Trophoblast cell (in vitro differentiated cells and primary cell): ENCODE results near the gene MYH14.

Source experiments
- DNase-seq, 2 donors: peaks; one replicate each; pipeline ENCODE4 v3.0.0-alpha.2; 2016
- H2AFZ ChIP-seq: 2 replicates; pipeline ENCODE4 v1.6.1; 2013; ENCODE audit warnings: low read length, moderate library complexity, mild to moderate bottlenecking; ENCODE audit not compliant: insufficient read depth, poor library complexity
- H2AK5ac ChIP-seq: 2 replicates; pipeline ENCODE4 v1.6.1; 2013; ENCODE audit warnings: mild to moderate bottlenecking, low read length
- H2BK120ac ChIP-seq: 2 replicates; pipeline ENCODE4 v1.6.1; 2013; ENCODE audit warnings: low read length, mild to moderate bottlenecking, moderate library complexity; ENCODE audit not compliant: insufficient read depth, poor library complexity
- H2BK12ac ChIP-seq: 2 replicates; pipeline ENCODE4 v1.6.1; 2013; ENCODE audit warnings: mild to moderate bottlenecking, low read length, moderate library complexity
- H2BK5ac ChIP-seq: 2 replicates; pipeline ENCODE4 v1.6.1; 2013; ENCODE audit warnings: low read length, low read depth, moderate library complexity, mild to moderate bottlenecking; ENCODE audit not compliant: poor library complexity
- H3K14ac ChIP-seq: 2 replicates; pipeline ENCODE4 v1.6.1; 2013; ENCODE audit warnings: mild to moderate bottlenecking, low read length
- H3K18ac ChIP-seq: 2 replicates; pipeline ENCODE4 v1.6.1; 2013; ENCODE audit warnings: mild to moderate bottlenecking, low read length
- H3K23ac ChIP-seq: 2 replicates; pipeline ENCODE4 v1.6.1; 2013; ENCODE audit warnings: low read length
- H3K27ac ChIP-seq: 2 replicates; pipeline ENCODE4 v1.5.1; 2013; ENCODE audit warnings: low read depth, mild to moderate bottlenecking, inconsistent platforms, low read length, moderate library complexity
- H3K27me3 ChIP-seq: 2 replicates; pipeline ENCODE4 v1.6.1; 2013; ENCODE audit warnings: inconsistent platforms, mild to moderate bottlenecking, low read length, moderate library complexity; ENCODE audit not compliant: insufficient read depth
- H3K36me3 ChIP-seq, 2 experiments: 1 replicate in 1 of 2; 2 replicates in 1 of 2; pipeline ENCODE4 v1.6.1; 2013; ENCODE audit warnings: low read length in 2 of 2, mild to moderate bottlenecking in 2 of 2, moderate library complexity in 1 of 2; ENCODE audit not compliant: insufficient read depth in 2 of 2, control insufficient read depth in 1 of 2
- H3K4ac ChIP-seq: 2 replicates; pipeline ENCODE4 v1.6.1; 2013; ENCODE audit warnings: low read depth, mild to moderate bottlenecking, low read length, moderate library complexity
- H3K4me1 ChIP-seq, 2 experiments: 1 replicate in 1 of 2; 2 replicates in 1 of 2; pipeline ENCODE4 v1.6.1; 2013; ENCODE audit warnings: low read length in 2 of 2, mild to moderate bottlenecking in 2 of 2, moderate library complexity in 1 of 2; ENCODE audit not compliant: insufficient read depth in 2 of 2, control insufficient read depth in 1 of 2
- H3K4me2 ChIP-seq: 2 replicates; pipeline ENCODE4 v1.6.1; 2013; ENCODE audit warnings: inconsistent platforms, mild to moderate bottlenecking, low read length, moderate library complexity
- H3K4me3 ChIP-seq: 2 replicates; pipeline ENCODE4 v1.5.1; 2013; ENCODE audit warnings: mild to moderate bottlenecking, low read depth, low read length, inconsistent platforms
- H3K79me1 ChIP-seq: one replicate; pipeline ENCODE4 v1.6.1; 2013; ENCODE audit warnings: low read length
- H3K79me2 ChIP-seq: 2 replicates; pipeline ENCODE4 v1.6.1; 2013; ENCODE audit warnings: low read length, mild to moderate bottlenecking; ENCODE audit not compliant: control insufficient read depth, insufficient read depth, poor library complexity
- H3K9ac ChIP-seq: 2 replicates; pipeline ENCODE4 v1.6.1; 2013; ENCODE audit warnings: mild to moderate bottlenecking, low read length
- H3K9me3 ChIP-seq: 2 replicates; pipeline ENCODE4 v1.6.1; 2013; ENCODE audit warnings: low read depth, mild to moderate bottlenecking, control low read depth, inconsistent platforms, low read length; ENCODE audit not compliant: insufficient read depth
- H4K12ac ChIP-seq: 2 replicates; pipeline ENCODE4 v1.6.1; 2013; ENCODE audit warnings: low read depth, mild to moderate bottlenecking, low read length, moderate library complexity
- H4K8ac ChIP-seq: 2 replicates; pipeline ENCODE4 v1.6.1; 2013; ENCODE audit warnings: low read depth, mild to moderate bottlenecking, low read length, moderate library complexity
- H4K91ac ChIP-seq: one replicate; pipeline ENCODE4 v1.6.1; 2013; ENCODE audit warnings: low read depth, mild to moderate bottlenecking, low read length, moderate library complexity
- WGBS: extraction: QIAGEN DNeasy Blood & Tissue Kit; methylation state at CpG from one replicate; pipeline ENCODE4 v1.1.7; 2013; ENCODE audit warnings: missing lambda C conversion rate; ENCODE audit not compliant: insufficient read length, insufficient coverage; ENCODE audit errors: extremely low coverage; 5-methylcytosine and 5-hydroxymethylcytosine counted together

The MYH14 gene

DNA sequence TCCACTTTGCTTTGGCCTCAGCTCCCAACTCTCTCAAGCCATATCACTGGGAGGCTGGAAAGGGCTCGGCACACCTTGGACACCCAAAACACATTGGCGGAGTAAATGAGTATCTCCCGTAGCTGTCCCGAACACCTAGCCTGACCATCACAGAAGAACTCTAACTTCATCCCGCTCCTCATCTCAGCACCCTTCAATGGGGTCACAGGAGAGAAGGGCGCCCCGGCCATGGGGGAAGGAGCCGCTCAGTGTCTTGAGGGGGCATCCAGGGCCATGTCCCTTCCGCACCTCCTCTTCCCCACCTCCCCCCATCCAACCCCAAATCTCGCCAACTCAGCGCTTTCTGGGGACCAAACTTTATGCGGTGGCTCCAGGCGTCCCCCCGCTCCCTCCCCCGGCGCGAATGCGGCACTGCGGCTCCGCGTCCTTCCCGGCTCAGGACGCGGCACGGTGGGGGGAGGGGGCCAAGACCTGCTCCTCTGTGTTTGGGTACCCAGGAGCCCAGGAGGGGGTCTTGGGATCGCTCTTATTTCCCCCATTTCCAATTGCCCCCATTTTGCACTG is 122.8 kb downstream of the MYH14 start:
- peak overlapping the region; percentile 72 for H3K4me3 ChIP-seq
- peaks cover 17% of the 10 kb centered on the region for H3K79me1 ChIP-seq
- no peaks in the 10 kb centered on the region for H3K27me3 ChIP-seq
- no CpG with 5 or more reads among the region's 26 CpGs for WGBS
- peaks cover 14% of the 10 kb centered on the region for H3K79me2 ChIP-seq
- no peak overlapping the region for H2BK12ac ChIP-seq
- H4K91ac ChIP-seq: no peak overlapping the region
- DNase-seq: no peak
- H3K4ac ChIP-seq: no peak overlapping the region
- H2AFZ ChIP-seq: no peak overlapping the region
- H3K4me1 ChIP-seq: peaks cover 16 to 22% of the 10 kb centered on the region in 2 experiments
- H3K23ac ChIP-seq: no peak overlapping the region
- H4K8ac ChIP-seq: no peak overlapping the region
- H2AK5ac ChIP-seq: no peak overlapping the region
- H2BK120ac ChIP-seq: no peak overlapping the region
- no peak overlapping the region for H4K12ac ChIP-seq
- H3K36me3 ChIP-seq: peaks cover 21 to 27% of the 10 kb centered on the region in 2 experiments
- H3K18ac ChIP-seq: no peak overlapping the region
- no peak overlapping the region for H3K27ac ChIP-seq
- no peak overlapping the region for H3K9ac ChIP-seq
- no peak overlapping the region for H2BK5ac ChIP-seq
- no peaks in the 10 kb centered on the region for H3K9me3 ChIP-seq
- peak overlapping the region; percentile 63 for H3K4me2 ChIP-seq
- H3K14ac ChIP-seq: no peak overlapping the region

DNA sequence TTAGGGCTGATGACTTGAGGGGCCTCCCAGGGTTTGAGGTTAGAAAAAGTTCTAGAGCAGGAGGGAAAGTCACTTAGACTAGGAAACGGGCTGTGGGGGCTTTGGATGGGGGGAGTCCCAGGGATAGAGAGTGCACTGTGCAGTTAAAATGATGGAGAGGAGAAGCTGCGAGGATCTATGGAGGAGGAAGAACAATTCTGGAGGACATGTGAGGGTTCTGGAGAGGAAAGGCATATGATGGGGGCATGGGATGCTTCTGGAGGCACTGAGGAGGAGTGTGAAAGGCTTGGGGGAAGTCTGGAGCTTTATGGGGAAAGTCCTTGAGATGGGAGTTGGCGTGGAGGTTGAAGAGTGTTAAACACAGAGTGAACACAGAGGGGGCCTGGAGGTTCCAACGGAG is 123.6 kb downstream of the MYH14 start:
- Histone ChIP-seq H4K12ac (no peak overlapping the region), H3K4ac (peak overlapping the region; percentile 42), H3K9ac (peak overlapping the region; percentile 31), H3K18ac (no peak overlapping the region), H3K14ac (no peak overlapping the region), H3K79me1 (peaks cover 25% of the 10 kb centered on the region), H3K4me2 (peak overlapping the region; percentile 63), H4K8ac (no peak overlapping the region), H3K23ac (no peak overlapping the region), H3K27ac (no peak overlapping the region), H3K36me3 (peaks cover 17 to 23% of the 10 kb centered on the region in 2 experiments), H3K79me2 (peaks cover 19% of the 10 kb centered on the region), H2AFZ (no peak overlapping the region), H2BK12ac (no peak overlapping the region), H4K91ac (no peak overlapping the region), H3K9me3 (no peaks in the 10 kb centered on the region), H3K4me3 (no peak overlapping the region), H3K27me3 (no peaks in the 10 kb centered on the region), H2BK120ac (no peak overlapping the region), H3K4me1 (peaks cover 16 to 25% of the 10 kb centered on the region in 2 experiments), H2BK5ac (no peak overlapping the region), H2AK5ac (no peak overlapping the region)
- no peak for DNase-seq
- WGBS: no CpG with 5 or more reads among the region's 4 CpGs

DNA sequence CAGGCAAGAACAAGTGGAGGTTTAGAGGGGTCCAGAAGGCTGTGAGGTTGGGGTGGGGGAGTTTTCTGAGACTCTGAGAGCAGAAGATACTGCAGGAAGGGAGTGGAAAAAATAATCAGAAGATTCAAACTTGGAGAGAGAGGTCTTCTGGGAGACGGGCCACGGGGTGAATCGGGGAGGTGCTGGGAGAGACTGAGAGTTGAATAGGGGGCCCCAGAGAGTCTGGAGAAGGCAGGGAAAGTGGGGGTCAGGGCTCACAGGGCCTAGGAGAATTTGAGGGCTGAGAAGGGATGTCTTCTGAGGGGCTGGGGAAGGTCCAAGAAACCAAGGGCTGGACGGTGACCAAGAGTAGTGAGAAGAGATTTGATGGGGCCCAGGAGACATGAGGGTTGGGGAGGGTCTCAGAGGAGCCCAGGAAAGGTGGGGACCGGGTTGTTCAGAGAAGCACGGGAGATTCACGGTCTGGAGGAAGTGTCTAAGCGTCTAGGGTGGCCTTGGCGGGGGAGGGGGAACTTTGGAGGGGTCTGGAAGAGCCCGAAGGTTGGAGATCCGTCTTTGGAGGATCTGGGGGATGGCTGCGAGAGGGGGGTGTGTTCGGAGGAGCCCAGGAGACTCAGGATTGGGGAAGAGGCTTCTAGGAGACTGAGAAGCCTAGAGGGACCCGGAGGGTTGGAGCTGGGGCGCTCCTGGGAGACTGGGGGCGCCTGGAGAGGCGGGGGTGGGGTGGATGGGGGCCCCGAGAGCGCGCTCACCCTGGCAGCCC is 124.2 kb downstream of the MYH14 start:
- Histone ChIP-seq H2AK5ac (no peak overlapping the region), H2BK120ac (no peak overlapping the region), H3K4me2 (peak overlapping the region; percentile 63), H3K4ac (peak overlapping the region; percentile 42), H3K4me3 (peak overlapping the region; percentile 56), H3K79me1 (peaks cover 31% of the 10 kb centered on the region), H3K9ac (no peak overlapping the region), H3K14ac (no peak overlapping the region), H3K79me2 (peaks cover 19% of the 10 kb centered on the region), H3K27ac (no peak overlapping the region), H4K91ac (no peak overlapping the region), H3K4me1 (peaks cover 16 to 27% of the 10 kb centered on the region in 2 experiments), H3K36me3 (peaks cover 12 to 17% of the 10 kb centered on the region in 2 experiments), H2AFZ (no peak overlapping the region), H2BK12ac (no peak overlapping the region), H3K9me3 (no peaks in the 10 kb centered on the region), H4K12ac (no peak overlapping the region), H3K27me3 (no peaks in the 10 kb centered on the region), H2BK5ac (no peak overlapping the region), H4K8ac (no peak overlapping the region), H3K18ac (no peak overlapping the region), H3K23ac (no peak overlapping the region)
- WGBS: no CpG with 5 or more reads among the region's 20 CpGs
- no peak for DNase-seq

DNA sequence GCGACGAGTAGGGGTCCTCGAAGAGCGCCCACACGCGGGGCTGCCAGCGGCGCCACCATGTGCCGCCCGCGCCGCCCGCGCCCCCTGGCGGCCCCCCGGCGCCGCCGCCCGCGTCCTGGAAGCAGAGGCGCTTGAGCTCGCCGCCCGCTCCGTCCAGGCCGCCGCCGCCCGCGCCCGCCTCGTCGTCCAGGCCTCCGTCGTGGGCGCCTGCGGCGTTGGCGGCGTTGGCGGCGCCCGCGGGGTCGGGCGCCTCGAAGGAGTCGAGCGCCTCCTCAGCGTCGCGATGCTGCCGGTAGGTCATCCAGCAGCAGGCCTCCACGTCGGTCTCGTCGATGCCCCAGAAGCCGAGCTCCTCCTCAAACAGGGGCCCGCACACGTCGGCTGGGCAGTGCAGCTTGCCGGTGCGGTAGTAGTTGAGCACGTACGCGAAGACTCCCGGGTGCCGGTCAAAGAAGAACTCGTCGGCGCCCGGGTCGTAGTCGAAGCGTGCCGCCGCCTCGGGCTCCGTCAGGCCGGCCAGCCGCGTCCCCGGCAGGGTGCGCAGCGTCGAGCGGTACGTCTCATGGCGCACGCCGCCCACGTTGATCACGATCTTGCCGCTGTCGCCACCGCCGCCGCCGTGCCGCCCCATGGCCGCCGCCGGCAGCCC is 124.9 kb downstream of the MYH14 start:
- Histone ChIP-seq H3K27ac (no peak overlapping the region), H3K4ac (peak overlapping the region; percentile 63), H3K36me3 (peaks cover 6 to 11% of the 10 kb centered on the region in 2 experiments), H3K4me2 (peak overlapping the region; percentile 63), H2BK5ac (peak overlapping the region; percentile 38), H3K9ac (peak overlapping the region; percentile 74), H3K18ac (peak overlapping the region; percentile 91), H4K91ac (peak overlapping the region; percentile 50), H3K9me3 (no peaks in the 10 kb centered on the region), H2AK5ac (peak overlapping the region; percentile 35), H3K23ac (no peak overlapping the region), H3K14ac (peak overlapping the region; percentile 79), H2AFZ (peak overlapping the region; percentile 30), H3K79me2 (peaks cover 22% of the 10 kb centered on the region), H3K27me3 (no peaks in the 10 kb centered on the region), H4K8ac (peak overlapping the region; percentile 40), H3K4me1 (peaks cover 16 to 29% of the 10 kb centered on the region in 2 experiments), H2BK120ac (peak overlapping the region; percentile 22), H3K79me1 (peaks cover 38% of the 10 kb centered on the region), H2BK12ac (no peak overlapping the region), H4K12ac (no peak overlapping the region), H3K4me3 (peak overlapping the region; percentile 83)
- DNase-seq: peak in 1 of 2 donors; percentile 38
- WGBS: no CpG with 5 or more reads among the region's 104 CpGs
